ENCODE measurements around the gene GRK1.

DNA sequence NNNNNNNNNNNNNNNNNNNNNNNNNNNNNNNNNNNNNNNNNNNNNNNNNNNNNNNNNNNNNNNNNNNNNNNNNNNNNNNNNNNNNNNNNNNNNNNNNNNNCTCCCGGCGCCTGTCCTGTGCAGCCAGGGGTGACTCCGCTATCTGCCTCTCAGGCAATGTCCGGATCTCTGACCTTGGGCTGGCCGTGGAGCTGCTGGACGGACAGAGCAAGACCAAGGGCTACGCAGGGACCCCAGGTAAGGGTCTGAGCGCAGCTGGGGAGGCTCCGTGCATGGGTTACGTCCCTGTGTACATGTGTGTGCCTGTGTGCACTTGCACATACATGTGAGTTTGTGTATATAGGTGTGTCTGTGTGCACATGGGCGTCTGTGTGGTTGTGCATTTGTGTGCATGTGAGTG, 55.9 kb downstream of the GRK1 start:
- no peak for TF ChIP-seq ZNF274 (IDR thresholded peaks at IDR 0.05; ENCODE audit: low read depth, low read length)
- no peak for TF ChIP-seq SUZ12 (IDR thresholded peaks at IDR 0.05; ENCODE audit: extremely low read depth, insufficient read depth, insufficient read length)
- no peak for TF ChIP-seq YY1 (IDR thresholded peaks at IDR 0.05; ENCODE audit: insufficient read depth, insufficient read length)
